Measurements from ENCODE around the gene CDT1. TPM values are rescaled to one million over a fixed set of nuclear protein-coding genes. Genes with fewer than 3 reads are reported as not detected.

The CDT1 gene
- total RNA-seq, 1 experiment from 2014 or later: 74.1 TPM

- peaks cover 8% of the 10 kb centered on the region; the same call in 1 of the 2 replicates for H3K4me1 ChIP-seq (ENCODE audit: insufficient read depth, low read length)
- Mint-ChIP-seq H3K36me3 (ENCODE audit: insufficient read depth in 1 of 3, low read depth in 3 of 3) (no peaks in the 10 kb centered on the region), H3K9me3 (no peaks in the 10 kb centered on the region; a peak in 1 of 5 replicates), H3K27ac (peak overlapping the region in 1 of 3 experiments; percentile 59; a peak in 2 of 7 replicates), H3K4me3 (no peak overlapping the region), H3K4me1 (peaks cover 32 to 56% of the 10 kb centered on the region in 2 experiments), H3K27me3 (ENCODE audit: low read depth) (no peaks in the 10 kb centered on the region)
- DNase-seq: no peak
- H3K27ac ChIP-seq (ENCODE audit: insufficient read length, low read depth, low read length): no peak overlapping the region
- peaks cover 3% of the 10 kb centered on the region for H3K79me1 ChIP-seq (ENCODE audit: insufficient read depth, low read depth, low read length, poor library complexity, severe bottlenecking)
- H2BK120ac ChIP-seq (ENCODE audit: low read depth, low read length, poor library complexity, severe bottlenecking): no peak overlapping the region
- no peak overlapping the region for H3T11ph ChIP-seq (ENCODE audit: low read length)
- H3K23me2 ChIP-seq (ENCODE audit: insufficient read length, low read depth, low read length, poor library complexity, severe bottlenecking): no peaks in the 10 kb centered on the region
- H4K91ac ChIP-seq (ENCODE audit: insufficient read length, low read depth, low read length): no peak overlapping the region
- no peak overlapping the region for H4K8ac ChIP-seq (replicated peaks; ENCODE audit: insufficient read length, low read depth, low read length)
- no peaks in the 10 kb centered on the region for H3K9me3 ChIP-seq (ENCODE audit: control insufficient read depth, low read depth, low read length)
- H3K79me2 ChIP-seq (ENCODE audit: insufficient read depth, low read length): no peaks in the 10 kb centered on the region
- TF ChIP-seq CTCF (conservative IDR thresholded peaks at IDR 0.05): no peak
- H3K4ac ChIP-seq (ENCODE audit: low read depth, low read length): no peak overlapping the region
- no peak overlapping the region for H3K4me2 ChIP-seq (ENCODE audit: insufficient read depth, insufficient read length, low read length)
- H2BK15ac ChIP-seq (ENCODE audit: low read depth, low read length): no peak overlapping the region
- H2BK20ac ChIP-seq (ENCODE audit: low read depth, low read length, poor library complexity, severe bottlenecking): no peak overlapping the region
- no peak overlapping the region for H2BK12ac ChIP-seq (ENCODE audit: insufficient read length, low read depth, low read length)
- H2BK5ac ChIP-seq (ENCODE audit: insufficient read length, low read length): no peak overlapping the region
- H3K9ac ChIP-seq (ENCODE audit: extremely low read depth, insufficient read length, low read length): no peak overlapping the region
- H2AFZ ChIP-seq (ENCODE audit: low read length): no peak overlapping the region
- no peak overlapping the region for H3K56ac ChIP-seq (ENCODE audit: insufficient read length, low read depth, low read length)
- no peak overlapping the region for H2AK5ac ChIP-seq (ENCODE audit: insufficient read length, low read length)
- H3K18ac ChIP-seq (ENCODE audit: insufficient read length, low read depth, low read length): no peak overlapping the region
- WGBS (ENCODE audit: extremely low coverage, insufficient read length, low lambda C conversion rate): no CpG with 5 or more reads among the region's 22 CpGs
- H3K14ac ChIP-seq (ENCODE audit: insufficient read depth, low read length): no peak overlapping the region
- no peak overlapping the region for H4K5ac ChIP-seq (ENCODE audit: insufficient read length, low read depth, low read length)
- H4K20me1 ChIP-seq (ENCODE audit: control insufficient read depth, insufficient read depth, insufficient read length): no peaks in the 10 kb centered on the region
- H3K27me3 ChIP-seq (ENCODE audit: insufficient read depth, low read length): no peaks in the 10 kb centered on the region
- H3K23ac ChIP-seq (ENCODE audit: insufficient read length, low read depth, low read length): no peak overlapping the region
Observed at GRCh38 chr16:88759976-88760350, 43.6 kb upstream of the CDT1 start.

Data from H9 (cell line).